Fibroblast of lung (primary cell): ENCODE results near the gene DOCK3.

Experiments used
- CTCF ChIP-seq, 2 donors: IDR thresholded peaks in 1 of 2; conservative IDR thresholded peaks in 1 of 2; 1 replicate in 1 of 2; 2 replicates in 1 of 2; pipeline ENCODE4 v1.5.1; 2011 to 2012; ENCODE audit warnings: low read length in 2 of 2, control low read depth in 1 of 2, inconsistent platforms in 1 of 2, low read depth in 1 of 2, mild to moderate bottlenecking in 1 of 2
- EZH2 ChIP-seq: IDR thresholded peaks from 2 replicates; pipeline ENCODE4 v1.5.1; 2012; ENCODE audit warnings: low read length, control low read depth, mild to moderate bottlenecking; ENCODE audit errors: missing control alignments

DNA sequence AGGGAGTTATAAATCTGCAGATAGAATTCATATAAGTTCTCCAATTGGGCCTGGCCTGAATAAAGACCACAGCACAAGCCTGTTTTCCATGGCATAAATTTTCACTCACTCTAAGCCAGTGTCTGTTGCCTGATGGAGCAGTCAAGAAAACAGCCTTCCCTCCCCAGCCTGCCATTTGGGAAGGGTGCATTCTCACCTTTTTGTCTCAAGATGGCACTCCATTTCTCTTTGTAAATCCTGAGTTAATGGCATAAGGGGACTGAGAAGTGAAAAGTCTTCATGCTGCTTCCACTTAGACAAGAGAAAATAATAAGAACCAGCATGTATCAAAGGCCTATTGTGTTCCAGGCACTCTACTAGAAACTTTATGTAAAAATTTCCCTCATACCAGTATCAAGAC lies 594.7 kb downstream of the DOCK3 start:
- TF ChIP-seq EZH2: no peak
- peak in 1 of 2 donors; percentile 36 for TF ChIP-seq CTCF (conservative IDR thresholded peaks at IDR 0.05 in 1 of 2, IDR thresholded peaks at IDR 0.05 in 1 of 2; ENCODE audit: low read depth in 1 of 2, low read length in 2 of 2)
